Immature natural killer cell (primary cell): ENCODE results near the gene POU3F2. TPM values are rescaled to one million over a fixed set of nuclear protein-coding genes. Genes with fewer than 3 reads are reported as not detected.

ENCODE experiments used
- DNase-seq, 3 donors: peaks; one replicate each; pipeline ENCODE4 v3.0.0; 2022; ENCODE audit warnings: mixed read lengths in 1 of 3
- H3K27ac Mint-ChIP-seq, 6 donors: one replicate each; pipeline ENCODE4 v1.8.0; 2020; ENCODE audit warnings: mixed read lengths in 6 of 6, mild to moderate bottlenecking in 5 of 6, inconsistent platforms in 4 of 6, moderate library complexity in 3 of 6
- H3K27me3 Mint-ChIP-seq, 3 donors: one replicate each; pipeline ENCODE4 v1.8.0; 2020 to 2021; ENCODE audit warnings: low read depth in 3 of 3, mild to moderate bottlenecking in 3 of 3, mixed read lengths in 3 of 3, moderate library complexity in 3 of 3, inconsistent platforms in 1 of 3
- H3K36me3 Mint-ChIP-seq, 3 donors: one replicate each; pipeline ENCODE4 v1.8.0; 2020; ENCODE audit warnings: mixed read lengths in 3 of 3, inconsistent platforms in 2 of 3, mild to moderate bottlenecking in 2 of 3
- H3K4me1 Mint-ChIP-seq, 2 donors: one replicate each; pipeline ENCODE4 v1.8.0; 2020; ENCODE audit warnings: inconsistent platforms in 2 of 2, mild to moderate bottlenecking in 2 of 2, mixed read lengths in 2 of 2, moderate library complexity in 1 of 2
- H3K4me3 Mint-ChIP-seq, 5 donors: one replicate each; pipeline ENCODE4 v1.8.0; 2020; ENCODE audit warnings: mild to moderate bottlenecking in 5 of 5, mixed read lengths in 5 of 5, inconsistent platforms in 3 of 5, moderate library complexity in 3 of 5
- H3K9me3 Mint-ChIP-seq, 6 donors: one replicate each; pipeline ENCODE4 v1.8.0; 2020; ENCODE audit warnings: mild to moderate bottlenecking in 6 of 6, mixed read lengths in 6 of 6, inconsistent platforms in 4 of 6, moderate library complexity in 3 of 6
- polyA plus RNA-seq, 3 donors: library from polyadenylated mRNA; unstranded; fragments of 300-500 nt; fragmentation: Illumina TruSeq; gene quantifications; one replicate each; pipeline ENCODE4 v1.2.3, GENCODE V29; 2021

Gene POU3F2
- polyA plus RNA-seq, 3 donors from 2014 or later, result not detected

DNA sequence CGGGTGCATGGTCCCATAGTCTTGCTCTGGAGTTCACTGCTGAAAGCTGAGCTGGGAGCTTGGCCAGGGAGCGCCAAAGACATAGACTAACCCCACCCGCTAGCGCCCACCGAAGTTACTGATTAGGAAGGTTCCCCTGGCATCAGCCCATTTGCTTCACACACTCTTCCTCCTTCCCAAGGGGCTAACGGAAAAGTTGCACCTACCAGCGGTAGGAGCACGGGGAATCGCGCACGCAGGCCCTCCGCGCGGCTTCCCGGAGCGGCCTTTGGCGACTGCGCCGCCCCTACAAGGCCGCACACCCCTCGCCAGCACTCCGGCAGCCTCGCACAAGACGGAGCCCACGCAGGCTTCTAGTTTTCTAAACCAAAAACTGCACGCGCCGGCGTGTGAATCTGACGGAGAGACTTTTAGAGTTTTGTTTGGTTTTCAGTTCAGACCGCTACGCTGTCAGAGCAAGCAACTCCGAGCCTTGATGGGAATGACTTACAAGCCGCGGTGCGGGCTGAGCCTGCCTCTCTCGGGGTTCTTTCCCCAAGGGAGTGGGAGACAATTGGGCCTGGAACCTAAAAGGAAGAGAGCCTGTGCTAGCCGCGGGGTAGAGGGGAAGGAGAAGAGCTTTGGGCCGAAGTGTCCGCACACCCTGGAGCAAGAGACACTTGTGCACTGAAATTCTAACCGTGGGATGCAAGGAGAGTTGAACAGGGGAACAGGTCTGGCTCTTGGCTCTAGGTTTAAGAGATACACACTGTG is 891 bp upstream of the POU3F2 start:
- H3K36me3 Mint-ChIP-seq, result peaks cover 0 to 4% (median 0%) of the 10 kb centered on the region in 3 donors
- peak in 1 of 3 donors; percentile 16 for DNase-seq
- peak overlapping the region in 4 of 6 donors; percentile 33 to 68 (median 46) for H3K27ac Mint-ChIP-seq
- peaks cover 45 to 57% of the 10 kb centered on the region in 2 donors for H3K4me1 Mint-ChIP-seq
- peak overlapping the region; percentile 85 to 98 (median 92) for H3K4me3 Mint-ChIP-seq
- peaks cover 0 to 7% (median 0%) of the 10 kb centered on the region in 6 donors for H3K9me3 Mint-ChIP-seq
- peaks cover 28 to 52% (median 45%) of the 10 kb centered on the region in 3 donors for H3K27me3 Mint-ChIP-seq

GRCh38 chr6:98835149-98836024 is 1.0 kb downstream of the POU3F2 start:
- peaks cover 0 to 3% (median 0%) of the 10 kb centered on the region in 3 donors for H3K36me3 Mint-ChIP-seq
- H3K27me3 Mint-ChIP-seq, result peaks cover 25 to 58% (median 42%) of the 10 kb centered on the region in 3 donors
- peak overlapping the region; percentile 31 to 68 (median 60) for H3K4me3 Mint-ChIP-seq
- peaks cover 0 to 9% (median 0%) of the 10 kb centered on the region in 6 donors for H3K9me3 Mint-ChIP-seq
- DNase-seq, result peak in 1 of 3 donors; percentile 18
- H3K4me1 Mint-ChIP-seq, result peaks cover 45 to 57% of the 10 kb centered on the region in 2 donors
- H3K27ac Mint-ChIP-seq, result no peak overlapping the region

- H3K4me3 Mint-ChIP-seq, result peak overlapping the region; percentile 31 to 68 (median 63)
- peaks cover 39 to 48% of the 10 kb centered on the region in 2 donors for H3K4me1 Mint-ChIP-seq
- no peak overlapping the region for H3K27ac Mint-ChIP-seq
- H3K36me3 Mint-ChIP-seq, result peaks cover 0 to 3% (median 0%) of the 10 kb centered on the region in 3 donors
- H3K9me3 Mint-ChIP-seq, result peaks cover 0 to 11% (median 0%) of the 10 kb centered on the region in 6 donors
- H3K27me3 Mint-ChIP-seq, result peaks cover 31 to 54% (median 46%) of the 10 kb centered on the region in 3 donors
- peak in 1 of 3 donors; percentile 5 for DNase-seq
Measured at GRCh38 chr6:98836025-98836961, 1.9 kb downstream of the POU3F2 start.

DNA sequence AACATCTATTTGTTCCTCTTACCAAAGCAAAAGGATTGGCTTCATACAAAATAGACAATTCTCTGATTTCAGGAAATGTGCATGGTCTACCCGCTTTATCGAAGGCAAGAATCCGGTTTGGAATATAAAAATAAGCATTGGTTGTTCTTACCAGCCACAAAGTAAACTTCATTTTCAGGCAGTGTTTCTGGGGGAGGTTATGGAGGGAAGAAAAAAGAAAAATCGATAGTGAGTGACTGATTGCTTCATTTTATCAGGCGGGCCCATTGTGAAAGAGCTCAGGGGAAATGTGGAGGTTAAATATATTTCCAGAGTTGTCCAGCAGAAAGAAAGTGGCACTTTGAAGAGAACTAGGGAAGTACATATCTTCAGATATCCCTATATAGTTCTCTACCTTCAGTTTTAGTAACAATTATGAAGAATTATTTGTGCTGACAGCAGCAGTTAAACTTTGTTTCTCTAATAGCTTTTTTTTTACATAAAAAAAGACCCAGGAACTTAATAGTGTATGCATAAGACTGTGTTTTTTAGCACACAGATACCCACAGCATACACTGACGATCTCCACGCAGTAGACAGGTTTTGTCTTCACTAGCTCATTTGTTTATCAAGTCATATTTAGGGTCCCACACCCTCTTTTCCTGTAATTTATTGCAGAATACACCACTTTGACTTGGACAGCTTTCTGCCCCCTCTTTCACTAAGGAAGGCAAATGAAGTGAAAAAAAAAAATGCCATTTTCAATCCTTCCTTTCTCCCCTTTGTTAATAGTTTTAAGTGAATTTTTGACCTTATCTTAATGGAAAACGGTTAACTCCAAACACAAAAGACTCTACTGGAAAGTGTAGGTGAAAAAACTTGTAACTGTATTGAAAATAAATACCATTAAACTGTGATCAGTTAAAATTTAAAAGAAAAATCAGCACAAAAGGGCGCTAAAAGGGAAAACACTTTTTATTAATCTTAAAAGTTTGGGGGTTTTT is 2.9 kb downstream of the POU3F2 start:
- Mint-ChIP-seq H3K27me3 (peaks cover 37 to 59% (median 46%) of the 10 kb centered on the region in 3 donors), H3K36me3 (peaks cover 0 to 6% (median 0%) of the 10 kb centered on the region in 3 donors), H3K4me1 (peaks cover 34 to 40% of the 10 kb centered on the region in 2 donors), H3K4me3 (peak overlapping the region in 3 of 5 donors; percentile 16 to 28 (median 26)), H3K9me3 (peaks cover 0 to 11% (median 0%) of the 10 kb centered on the region in 6 donors), H3K27ac (no peak overlapping the region)
- no peak for DNase-seq

DNA sequence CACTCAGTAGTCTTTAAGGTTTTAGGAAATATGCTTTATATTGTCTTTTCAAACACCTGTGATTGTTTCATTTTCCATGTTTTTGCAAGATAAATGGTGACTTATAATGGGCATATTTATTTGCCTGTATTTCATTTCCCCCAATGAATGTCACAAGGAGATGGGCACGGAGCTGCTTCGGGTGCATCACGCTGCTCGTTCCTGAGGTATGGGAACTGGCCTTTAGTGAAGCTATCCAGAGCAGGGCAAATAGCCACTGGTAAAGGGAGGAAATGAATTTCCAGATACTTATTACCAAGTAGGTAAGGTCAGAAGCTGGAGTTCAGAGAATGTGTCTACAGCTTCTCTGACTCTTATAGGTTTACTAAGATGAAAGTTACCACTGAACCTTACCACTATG is 3.7 kb downstream of the POU3F2 start:
- H3K4me1 Mint-ChIP-seq, result peaks cover 29 to 33% of the 10 kb centered on the region in 2 donors
- H3K4me3 Mint-ChIP-seq, result no peak overlapping the region
- no peak for DNase-seq
- H3K27me3 Mint-ChIP-seq, result peaks cover 38 to 58% (median 40%) of the 10 kb centered on the region in 3 donors
- peaks cover 0 to 6% (median 0%) of the 10 kb centered on the region in 3 donors for H3K36me3 Mint-ChIP-seq
- no peak overlapping the region for H3K27ac Mint-ChIP-seq
- peaks cover 0 to 11% (median 0%) of the 10 kb centered on the region in 6 donors for H3K9me3 Mint-ChIP-seq

GRCh38 chr6:98838975-98839374 is 4.6 kb downstream of the POU3F2 start:
- no peak for DNase-seq
- H3K27ac Mint-ChIP-seq, result no peak overlapping the region
- H3K36me3 Mint-ChIP-seq, result peaks cover 0 to 6% (median 0%) of the 10 kb centered on the region in 3 donors
- no peak overlapping the region for H3K4me3 Mint-ChIP-seq
- peaks cover 0 to 8% (median 0%) of the 10 kb centered on the region in 6 donors for H3K9me3 Mint-ChIP-seq
- H3K4me1 Mint-ChIP-seq, result peaks cover 20 to 24% of the 10 kb centered on the region in 2 donors
- H3K27me3 Mint-ChIP-seq, result peaks cover 37 to 57% (median 39%) of the 10 kb centered on the region in 3 donors

GRCh38 chr6:98839781-98840361 is 5.5 kb downstream of the POU3F2 start:
- Mint-ChIP-seq H3K36me3 (peaks cover 0 to 6% (median 0%) of the 10 kb centered on the region in 3 donors), H3K27me3 (peaks cover 38 to 62% (median 43%) of the 10 kb centered on the region in 3 donors), H3K4me3 (no peak overlapping the region), H3K27ac (no peak overlapping the region), H3K4me1 (peaks cover 21 to 29% of the 10 kb centered on the region in 2 donors), H3K9me3 (peaks cover 0 to 8% (median 0%) of the 10 kb centered on the region in 6 donors)
- no peak for DNase-seq

- DNase-seq, result no peak
- no peak overlapping the region for H3K4me3 Mint-ChIP-seq
- peaks cover 0 to 8% (median 0%) of the 10 kb centered on the region in 6 donors for H3K9me3 Mint-ChIP-seq
- H3K4me1 Mint-ChIP-seq, result peaks cover 23 to 31% of the 10 kb centered on the region in 2 donors
- peaks cover 39 to 62% (median 44%) of the 10 kb centered on the region in 3 donors for H3K27me3 Mint-ChIP-seq
- no peak overlapping the region for H3K27ac Mint-ChIP-seq
- peaks cover 0 to 6% (median 0%) of the 10 kb centered on the region in 3 donors for H3K36me3 Mint-ChIP-seq
Measured at GRCh38 chr6:98840385-98840784, 6.0 kb downstream of the POU3F2 start.

- no peak for DNase-seq
- Mint-ChIP-seq H3K36me3 (peaks cover 0 to 3% (median 0%) of the 10 kb centered on the region in 3 donors), H3K27me3 (peaks cover 38 to 65% (median 48%) of the 10 kb centered on the region in 3 donors), H3K27ac (no peak overlapping the region), H3K4me3 (no peak overlapping the region), H3K9me3 (peaks cover 0 to 9% (median 0%) of the 10 kb centered on the region in 6 donors), H3K4me1 (peaks cover 24 to 31% of the 10 kb centered on the region in 2 donors)
Measured at GRCh38 chr6:98840996-98841513, 6.7 kb downstream of the POU3F2 start.

DNA sequence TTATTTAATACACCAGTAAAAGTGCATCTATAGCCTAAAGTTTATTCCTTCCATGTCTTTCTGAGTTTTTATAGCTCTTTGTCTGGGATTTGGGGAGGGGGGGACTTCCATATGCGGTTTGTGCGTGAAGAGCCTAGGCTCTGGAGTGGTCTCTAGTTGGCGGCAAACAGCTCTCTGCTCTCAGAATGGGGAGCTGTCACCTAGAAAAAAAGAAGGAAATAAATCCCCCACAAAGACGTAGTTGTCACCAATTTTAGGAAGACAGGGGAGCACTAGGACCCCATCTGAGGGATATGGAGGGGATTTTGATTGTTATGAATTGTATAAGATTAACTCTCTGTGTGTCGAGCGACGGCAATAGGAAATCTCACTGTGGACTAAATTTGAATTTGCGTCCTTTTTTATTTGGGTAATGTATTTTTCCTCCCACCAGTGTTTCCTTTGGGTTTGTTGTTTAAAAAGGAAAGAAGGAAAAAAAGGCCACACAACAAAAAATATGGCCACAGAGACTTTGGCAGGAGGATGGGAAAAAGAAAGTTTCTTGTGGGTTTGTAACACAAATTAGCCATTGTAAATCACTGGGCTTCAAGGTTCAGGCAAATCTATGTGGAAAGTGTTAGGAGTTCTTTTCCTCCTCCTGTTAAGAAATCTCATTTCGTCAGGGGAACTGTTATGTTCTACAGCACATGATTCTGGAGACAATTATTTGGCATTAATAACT is 7.4 kb downstream of the POU3F2 start:
- Mint-ChIP-seq H3K4me1 (peaks cover 18 to 25% of the 10 kb centered on the region in 2 donors), H3K9me3 (peaks cover 0 to 7% (median 0%) of the 10 kb centered on the region in 6 donors), H3K27me3 (peaks cover 34 to 65% (median 47%) of the 10 kb centered on the region in 3 donors), H3K27ac (no peak overlapping the region), H3K36me3 (peaks cover 0 to 3% (median 0%) of the 10 kb centered on the region in 3 donors), H3K4me3 (no peak overlapping the region)
- DNase-seq, result no peak
